Caki2 (cell line): ENCODE measurements around the gene CCN2. TPM values are rescaled to one million over a fixed set of nuclear protein-coding genes. Genes with fewer than 3 reads are reported as not detected.

Source experiments
- DNase-seq: peaks from one replicate; pipeline ENCODE4 v3.0.0-alpha.2; 2015; ENCODE audit warnings: low read depth
- in situ Hi-C: cut with HindIII; loops from 2 replicates; pipeline ENCODE4 v1.10.0; 2016; ENCODE audit warnings: low sequenced_read_pairs, low pct_unique_long_range_greater_than_20kb, mixed read lengths
- total RNA-seq: library from RNA; depleted of rRNA; stranded (reverse); fragments of >200 nt; shearing (Covaris generic); gene quantifications from 2 replicates; pipeline ENCODE4 v1.2.3, GENCODE V29; 2014; ENCODE audit warnings: low replicate concordance

CCN2 gene
- total RNA-seq, 1 experiment from 2014 or later: 157 TPM

GRCh38 chr6:131948692-131949619 lies 2.2 kb downstream of the CCN2 start:
- in situ Hi-C loops: no loop called here
- peak; percentile 47 for DNase-seq

DNA sequence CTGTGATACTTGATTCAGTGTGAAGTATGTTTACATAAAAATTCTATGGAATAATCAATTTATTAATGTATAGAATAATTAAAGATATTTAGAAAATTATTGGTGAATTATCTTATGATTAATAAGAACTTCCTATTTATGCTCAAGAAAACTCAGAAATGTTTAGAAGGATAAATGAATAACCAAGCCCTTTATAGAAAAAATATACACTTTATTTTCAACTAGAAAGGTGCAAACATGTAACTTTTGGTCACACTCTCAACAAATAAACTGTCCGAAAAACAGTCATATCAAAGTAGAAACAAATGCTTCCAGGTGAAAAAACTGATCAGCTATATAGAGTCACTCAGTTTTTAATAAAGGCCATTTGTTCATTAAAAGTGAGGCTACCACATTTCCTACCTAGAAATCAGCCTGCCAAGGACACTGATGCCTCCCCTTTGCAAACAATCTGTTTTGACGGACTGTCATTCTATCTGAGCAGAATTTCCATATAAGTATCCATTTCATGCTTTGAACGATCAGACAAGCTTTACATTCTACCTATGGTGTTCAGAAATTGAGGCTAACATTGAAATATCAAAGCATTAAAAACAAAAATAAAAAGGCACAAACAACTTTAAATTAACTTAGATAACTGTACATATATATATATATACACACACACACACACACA lies 3.0 kb downstream of the CCN2 start:
- DNase-seq: no peak
- in situ Hi-C loops: no loop called here

DNA sequence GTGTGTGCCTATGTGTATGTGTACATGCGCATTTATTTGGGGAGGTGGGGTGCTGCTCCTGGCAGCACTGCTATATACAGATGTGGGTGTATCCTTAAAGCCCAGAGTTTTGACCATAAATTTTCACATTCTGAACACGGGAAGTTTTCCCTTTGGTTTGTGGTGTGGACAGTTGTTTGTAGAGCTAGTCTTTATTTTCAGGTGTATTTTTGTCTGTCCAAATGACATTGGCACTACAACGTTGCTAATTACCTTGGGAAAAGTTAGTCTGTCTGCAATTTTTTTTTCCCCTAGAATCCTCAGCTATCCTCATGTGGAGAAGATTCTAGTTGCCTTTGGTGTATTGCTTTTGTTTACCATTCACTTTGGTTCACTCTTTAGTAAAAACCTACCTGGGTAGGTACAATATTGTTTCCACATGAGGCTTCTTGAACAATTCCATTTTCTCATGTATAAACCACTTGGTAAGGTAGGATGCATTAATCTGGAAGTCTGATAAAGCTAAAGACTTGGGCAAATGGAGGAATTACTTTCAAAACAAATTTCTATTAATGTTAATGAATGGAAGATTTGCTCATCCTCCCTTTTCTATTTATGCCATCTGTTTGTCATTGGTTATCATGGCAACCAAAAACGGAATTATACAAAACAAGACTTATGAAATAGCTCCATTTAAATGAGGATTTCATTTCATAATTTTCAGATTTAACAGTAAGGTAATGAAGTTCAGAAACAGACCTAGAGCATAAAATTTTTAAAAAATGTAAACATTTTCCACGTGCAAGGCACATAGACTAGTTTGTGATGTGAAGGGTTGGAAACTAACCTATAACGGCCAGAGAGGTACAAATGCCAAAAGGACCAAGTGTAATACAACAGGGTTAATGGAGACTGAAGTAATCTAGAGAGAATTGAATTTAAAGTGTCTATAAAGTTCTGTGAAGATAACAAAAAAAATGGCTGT lies 3.9 kb downstream of the CCN2 start:
- in situ Hi-C loops: no loop called here
- peak; percentile 68 for DNase-seq

DNA sequence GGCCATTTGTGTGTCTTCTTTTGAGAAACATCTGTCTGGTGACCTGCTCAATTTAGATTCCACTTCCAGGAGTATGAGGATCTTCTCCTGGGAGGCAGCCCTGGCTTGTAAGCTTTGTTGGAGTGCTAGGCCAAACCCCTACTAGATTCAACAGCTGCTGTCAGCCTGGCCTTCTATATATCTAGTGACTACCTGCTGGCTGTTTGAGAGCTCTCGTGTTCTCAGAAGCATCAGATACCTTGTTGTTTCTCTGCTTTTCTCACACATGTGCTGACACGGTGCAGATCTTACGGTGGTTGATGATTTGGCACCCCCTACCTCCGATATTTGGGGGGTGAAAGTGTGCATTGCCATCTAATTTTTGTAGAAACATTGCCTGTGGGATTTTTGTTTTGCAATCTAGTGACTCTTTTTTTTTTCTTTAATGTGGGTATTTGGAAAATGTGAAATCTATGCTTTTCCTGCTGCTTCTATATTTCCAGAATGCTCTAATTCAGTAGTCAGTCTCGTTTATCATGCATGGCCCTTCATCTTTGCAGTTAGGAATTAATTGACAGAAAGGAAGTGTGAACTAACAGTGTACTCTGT lies 4.7 kb downstream of the CCN2 start:
- in situ Hi-C loops: no loop called here
- no peak for DNase-seq

- no peak for DNase-seq
- in situ Hi-C loops: no loop called here
Observed at GRCh38 chr6:131945971-131946370, 5.2 kb downstream of the CCN2 start.

DNA sequence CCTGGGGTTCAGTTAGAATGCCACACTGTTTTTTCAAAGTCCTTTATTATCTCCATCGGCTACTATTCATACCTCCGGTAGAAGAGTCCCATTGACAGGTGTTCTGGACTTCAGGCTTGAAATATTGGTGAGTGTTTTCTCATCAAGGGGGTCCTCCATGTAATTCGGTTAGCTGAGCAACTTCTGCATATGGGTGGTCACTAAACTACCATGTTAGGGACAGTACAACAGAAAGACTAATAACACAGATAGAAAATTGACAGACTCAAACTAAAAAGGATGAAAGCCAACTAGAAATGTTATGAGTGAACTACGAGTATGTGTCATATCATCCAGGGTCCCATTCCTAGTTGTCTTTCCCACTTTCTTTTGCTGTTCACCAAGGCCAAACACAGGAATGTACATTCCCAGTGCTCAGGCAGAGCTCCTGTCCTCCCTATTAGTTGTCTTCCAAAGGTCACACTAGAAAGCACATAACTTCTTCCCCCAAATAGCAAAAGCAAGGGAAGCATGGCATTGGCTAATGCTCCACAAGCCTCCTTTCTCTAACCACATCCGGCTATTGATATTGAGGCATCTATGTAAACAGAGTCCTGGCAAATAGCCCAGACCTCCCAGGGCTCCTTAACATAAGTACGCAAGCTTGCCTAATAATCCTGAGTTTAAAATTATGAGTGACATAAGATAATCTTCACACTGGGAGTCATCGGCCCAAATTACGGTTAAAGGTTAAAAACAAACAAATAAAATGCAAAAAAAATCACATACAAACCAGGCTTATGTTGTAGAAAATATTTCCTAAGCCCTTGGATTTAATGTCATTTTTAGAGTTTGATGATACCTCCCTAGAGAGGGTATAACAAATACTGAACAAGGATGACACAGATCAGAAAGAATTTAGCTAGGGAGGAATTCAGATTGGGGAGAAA lies 13.2 kb downstream of the CCN2 start:
- DNase-seq: no peak
- in situ Hi-C loops: no loop called here

- in situ Hi-C loops: no loop called here
- DNase-seq: no peak
Observed at GRCh38 chr6:131937226-131937625, 13.9 kb downstream of the CCN2 start.

- in situ Hi-C loops: no loop called here
Observed at GRCh38 chr6:131936156-131936555, 15.0 kb downstream of the CCN2 start.

DNA sequence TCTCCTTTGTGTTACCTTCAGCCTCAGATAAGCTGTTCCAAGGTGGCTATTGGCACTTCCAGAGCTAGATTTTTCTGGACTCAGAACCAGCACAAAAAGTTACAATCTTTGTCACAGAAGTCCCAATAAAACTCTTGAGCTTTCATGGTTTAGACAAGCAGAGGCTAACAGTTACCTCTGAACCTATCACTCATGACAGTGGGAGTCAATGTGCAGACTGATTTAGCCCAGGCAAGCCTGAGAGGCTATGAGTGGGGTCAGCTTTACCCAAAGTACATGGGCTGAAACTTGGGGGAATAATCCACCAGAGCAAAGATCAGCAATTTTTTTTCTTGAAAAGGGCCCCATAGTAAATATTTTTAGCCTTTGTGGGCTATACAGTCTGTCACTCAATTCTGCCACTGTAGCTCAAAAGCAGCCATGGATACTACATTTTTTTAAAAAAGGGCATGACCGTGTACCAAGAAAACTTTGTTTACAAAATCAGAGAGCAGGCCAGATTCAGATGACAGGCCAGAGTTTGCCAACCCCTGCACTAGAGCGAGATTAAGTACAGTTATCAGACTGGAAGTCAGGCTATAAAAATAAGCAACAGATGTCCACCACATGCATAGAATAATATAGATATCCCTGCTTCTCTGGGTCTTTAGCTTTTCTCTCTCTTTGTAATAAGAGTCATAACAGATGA lies 20.0 kb downstream of the CCN2 start:
- in situ Hi-C loops: no loop called here

More at GRCh38 chr6:131936156-131936555, 15.0 kb downstream of the CCN2 start:
- no peak for DNase-seq

GRCh38 chr6:131929976-131930375 lies 21.2 kb downstream of the CCN2 start:
- no peak for DNase-seq
- in situ Hi-C loops: no loop called here

More for the DNA sequence above, 20.0 kb downstream of the CCN2 start:
- DNase-seq: no peak

- DNase-seq: no peak
- in situ Hi-C loops: no loop called here
Observed at GRCh38 chr6:131929264-131929663, 21.9 kb downstream of the CCN2 start.

GRCh38 chr6:131924881-131925474 lies 26.2 kb downstream of the CCN2 start:
- DNase-seq: peak; percentile 40
- in situ Hi-C loops: no loop called here

GRCh38 chr6:131923356-131923755 lies 27.8 kb downstream of the CCN2 start:
- peak; percentile 53 for DNase-seq
- in situ Hi-C loops: no loop called here

GRCh38 chr6:131920656-131921055 lies 30.5 kb downstream of the CCN2 start:
- in situ Hi-C loops: no loop called here
- DNase-seq: no peak

GRCh38 chr6:131918650-131919355 lies 32.4 kb downstream of the CCN2 start:
- in situ Hi-C loops: no loop called here
- DNase-seq: no peak
